Muscle layer of colon (tissue), 2 donors: ENCODE data around the gene SMCHD1.
A peak's percentile ranks its signal among the peaks of the same experiment; 100 is the strongest.

ENCODE experiments used
- H3K27ac ChIP-seq: one replicate; pipeline ENCODE4 v1.7.0; 2013; ENCODE audit warnings: low read depth, mild to moderate bottlenecking, low read length, moderate library complexity
- H3K27me3 ChIP-seq, 2 donors: one replicate each; pipeline ENCODE4 v1.7.0; 2013; ENCODE audit warnings: low read length in 2 of 2, mild to moderate bottlenecking in 2 of 2; ENCODE audit not compliant: insufficient read depth in 2 of 2, control insufficient read depth in 1 of 2
- H3K36me3 ChIP-seq: one replicate; pipeline ENCODE4 v1.7.0; 2013; ENCODE audit warnings: mild to moderate bottlenecking, low read length; ENCODE audit not compliant: insufficient read depth
- H3K4me1 ChIP-seq: one replicate; pipeline ENCODE4 v1.7.0; 2013; ENCODE audit warnings: mild to moderate bottlenecking, low read length; ENCODE audit not compliant: insufficient read depth
- H3K4me3 ChIP-seq, 2 donors: one replicate each; pipeline ENCODE4 v1.7.0; 2013; ENCODE audit warnings: low read length in 2 of 2, low read depth in 1 of 2, mild to moderate bottlenecking in 1 of 2, moderate library complexity in 1 of 2
- H3K9ac ChIP-seq: one replicate; pipeline ENCODE4 v1.7.0; 2013; ENCODE audit warnings: low read length
- H3K9me3 ChIP-seq: one replicate; pipeline ENCODE4 v1.7.0; 2013; ENCODE audit warnings: mild to moderate bottlenecking, low read length
- donor health status: abdominal sarcoma.
- donor health status: Adenocarcinoma of cecum.

Gene SMCHD1

GRCh38 chr18:2655178-2655953 is at the start of gene SMCHD1:
Gene SMCHD1 (plus strand): TSS chr18:2655726. CDS start chr18:2656076, 350 bp downstream.
- no peaks in the 10 kb centered on the region for H3K36me3 ChIP-seq
- H3K9ac ChIP-seq: peak within 1 kb of the TSS; percentile 89
- H3K9me3 ChIP-seq: no peaks in the 10 kb centered on the region
- peaks cover 26% of the 10 kb centered on the region for H3K4me1 ChIP-seq
- H3K27ac ChIP-seq: peak within 1 kb of the TSS; percentile 96
- no peaks in the 10 kb centered on the region for H3K27me3 ChIP-seq
- peak within 1 kb of the TSS; percentile 88 to 91 for H3K4me3 ChIP-seq

GRCh38 chr18:2606335-2606734 is 49.2 kb upstream of the SMCHD1 start:
- H3K9me3 ChIP-seq: no peaks in the 10 kb centered on the region
- H3K4me1 ChIP-seq: no peaks in the 10 kb centered on the region
- no peak overlapping the region for H3K27ac ChIP-seq
- no peak overlapping the region for H3K9ac ChIP-seq
- no peaks in the 10 kb centered on the region for H3K27me3 ChIP-seq
- no peak overlapping the region for H3K4me3 ChIP-seq
- H3K36me3 ChIP-seq: no peaks in the 10 kb centered on the region

GRCh38 chr18:2609604-2610003 is 45.9 kb upstream of the SMCHD1 start:
- Histone ChIP-seq H3K4me3 (no peak overlapping the region), H3K27me3 (no peaks in the 10 kb centered on the region), H3K27ac (no peak overlapping the region), H3K4me1 (no peaks in the 10 kb centered on the region), H3K9ac (no peak overlapping the region), H3K36me3 (no peaks in the 10 kb centered on the region), H3K9me3 (no peaks in the 10 kb centered on the region)

- no peak overlapping the region for H3K9ac ChIP-seq
- no peak overlapping the region for H3K27ac ChIP-seq
- H3K4me1 ChIP-seq: no peaks in the 10 kb centered on the region
- no peaks in the 10 kb centered on the region for H3K36me3 ChIP-seq
- no peaks in the 10 kb centered on the region for H3K27me3 ChIP-seq
- no peaks in the 10 kb centered on the region for H3K9me3 ChIP-seq
- no peak overlapping the region for H3K4me3 ChIP-seq
These were observed 45.0 kb upstream of the SMCHD1 start for GRCh38 chr18:2610549-2610948.

- no peak overlapping the region for H3K9ac ChIP-seq
These were observed 42.5 kb upstream of the SMCHD1 start for GRCh38 chr18:2612996-2613395.

GRCh38 chr18:2617401-2617998 is 38.0 kb upstream of the SMCHD1 start:
- Histone ChIP-seq H3K4me3 (no peak overlapping the region), H3K27me3 (no peaks in the 10 kb centered on the region), H3K27ac (no peak overlapping the region), H3K36me3 (no peaks in the 10 kb centered on the region), H3K4me1 (no peaks in the 10 kb centered on the region), H3K9ac (no peak overlapping the region), H3K9me3 (no peaks in the 10 kb centered on the region)

More at GRCh38 chr18:2612996-2613395, 42.5 kb upstream of the SMCHD1 start:
- Histone ChIP-seq H3K27me3 (no peaks in the 10 kb centered on the region), H3K36me3 (no peaks in the 10 kb centered on the region), H3K4me3 (no peak overlapping the region), H3K27ac (no peak overlapping the region), H3K4me1 (no peaks in the 10 kb centered on the region), H3K9me3 (no peaks in the 10 kb centered on the region)

- H3K27ac ChIP-seq: no peak overlapping the region
- H3K4me3 ChIP-seq: no peak overlapping the region
- H3K27me3 ChIP-seq: no peaks in the 10 kb centered on the region
These were observed 37.5 kb upstream of the SMCHD1 start for GRCh38 chr18:2618009-2618408.

GRCh38 chr18:2625217-2625616 is 30.3 kb upstream of the SMCHD1 start:
- Histone ChIP-seq H3K9ac (no peak overlapping the region), H3K36me3 (no peaks in the 10 kb centered on the region), H3K9me3 (no peaks in the 10 kb centered on the region)

More at GRCh38 chr18:2618009-2618408, 37.5 kb upstream of the SMCHD1 start:
- no peak overlapping the region for H3K9ac ChIP-seq
- no peaks in the 10 kb centered on the region for H3K9me3 ChIP-seq
- H3K4me1 ChIP-seq: no peaks in the 10 kb centered on the region
- H3K36me3 ChIP-seq: no peaks in the 10 kb centered on the region

GRCh38 chr18:2627821-2628276 is 27.7 kb upstream of the SMCHD1 start:
- Histone ChIP-seq H3K4me3 (no peak overlapping the region), H3K27me3 (no peaks in the 10 kb centered on the region), H3K27ac (no peak overlapping the region), H3K9ac (no peak overlapping the region), H3K36me3 (no peaks in the 10 kb centered on the region), H3K4me1 (no peaks in the 10 kb centered on the region), H3K9me3 (no peaks in the 10 kb centered on the region)

More at GRCh38 chr18:2625217-2625616, 30.3 kb upstream of the SMCHD1 start:
- Histone ChIP-seq H3K27ac (no peak overlapping the region), H3K27me3 (no peaks in the 10 kb centered on the region), H3K4me3 (no peak overlapping the region), H3K4me1 (no peaks in the 10 kb centered on the region)

- Histone ChIP-seq H3K9me3 (no peaks in the 10 kb centered on the region), H3K4me1 (no peaks in the 10 kb centered on the region), H3K27me3 (no peaks in the 10 kb centered on the region), H3K36me3 (no peaks in the 10 kb centered on the region), H3K9ac (no peak overlapping the region), H3K27ac (no peak overlapping the region), H3K4me3 (no peak overlapping the region)
These were observed 26.5 kb upstream of the SMCHD1 start for GRCh38 chr18:2629003-2629402.

- Histone ChIP-seq H3K4me3 (no peak overlapping the region), H3K9me3 (no peaks in the 10 kb centered on the region), H3K27me3 (no peaks in the 10 kb centered on the region), H3K9ac (no peak overlapping the region), H3K4me1 (peaks cover 4% of the 10 kb centered on the region), H3K36me3 (no peaks in the 10 kb centered on the region), H3K27ac (no peak overlapping the region)
These were observed 19.9 kb upstream of the SMCHD1 start for GRCh38 chr18:2635586-2635985.
